ENCODE results near the gene GGN.
"Not testable (repeated sequence)": the region's sequence is repeated elsewhere in the genome, so short reads cannot be mapped to it uniquely, and the experiment has no call there.

GGN gene

GRCh38 chr19:38411041-38411712, 23.3 kb upstream of the GGN start:
- DNase-seq: no peak

- not testable (repeated sequence) for DNase-seq
Observed at GRCh38 chr19:38410407-38410806, 22.6 kb upstream of the GGN start.

DNA sequence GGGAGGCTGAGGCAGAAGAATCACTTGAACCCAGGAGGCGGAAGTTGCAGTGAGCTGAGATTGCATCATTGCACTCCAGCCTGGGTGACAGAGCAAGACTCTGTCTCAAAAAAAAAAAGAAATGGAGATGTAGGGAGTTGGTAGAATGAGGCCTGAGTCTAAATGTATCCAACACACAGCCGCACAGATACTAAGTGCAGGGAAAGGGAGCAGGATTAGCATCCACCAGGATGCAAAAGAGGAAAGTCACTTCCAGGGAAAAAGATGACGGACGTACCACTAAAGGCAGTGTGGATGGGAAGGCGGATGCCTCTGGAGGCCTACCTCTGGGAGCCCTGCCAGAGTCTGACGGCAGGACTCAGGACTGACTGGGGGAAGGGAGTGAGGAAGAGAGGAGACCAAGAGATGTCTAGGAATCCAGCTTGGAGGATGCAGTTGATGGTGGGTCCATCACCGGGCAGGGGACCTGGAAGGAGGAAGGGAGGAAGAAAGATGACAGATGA, 21.8 kb upstream of the GGN start:
- DNase-seq: no peak

- DNase-seq: no peak
Observed at GRCh38 chr19:38405276-38405675, 17.4 kb upstream of the GGN start.

DNA sequence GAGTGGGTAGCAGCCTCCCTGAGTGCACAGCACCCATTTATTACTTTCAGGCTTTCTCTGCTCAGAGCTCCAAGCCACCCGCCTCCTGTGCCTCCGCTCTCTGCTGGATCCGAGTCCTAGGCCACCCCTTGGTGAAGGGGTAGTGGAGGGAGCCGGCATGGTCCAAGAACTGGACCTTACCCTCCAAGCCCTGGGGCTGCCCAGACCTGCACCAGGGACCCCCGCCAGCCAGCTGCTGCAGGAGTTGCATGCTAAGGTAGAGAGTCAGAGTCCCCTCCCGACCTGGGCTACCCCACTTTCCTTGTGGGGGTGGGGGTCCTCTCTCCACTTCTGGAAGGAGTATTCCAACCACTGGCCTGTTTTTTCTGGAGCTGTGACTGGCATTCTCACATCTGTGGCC, 17.0 kb upstream of the GGN start:
- no peak for DNase-seq

- peak; percentile 96 for DNase-seq
Observed at GRCh38 chr19:38402967-38403674, 15.3 kb upstream of the GGN start, which contains the start of gene FAM98C. Gene FAM98C (plus strand): TSS chr19:38403093. CDS start chr19:38403154, 61 bp downstream.

DNA sequence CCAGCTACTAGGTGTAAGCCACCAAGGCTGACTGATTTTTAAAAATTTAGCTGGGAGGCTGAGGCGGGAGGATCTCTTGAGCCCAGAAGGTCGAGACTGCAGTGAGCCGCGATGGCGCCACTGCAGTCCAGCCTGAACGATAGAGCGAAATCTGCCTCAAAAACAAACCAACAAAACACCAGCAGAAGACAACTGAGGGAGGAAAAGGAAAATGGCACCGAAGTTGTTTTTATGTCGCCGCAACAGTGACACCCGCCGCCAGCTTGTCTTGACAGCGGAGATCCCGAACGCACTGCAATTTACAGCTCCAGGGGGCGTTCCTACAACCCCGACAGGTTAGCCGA, 14.8 kb upstream of the GGN start:
- no peak for DNase-seq

DNA sequence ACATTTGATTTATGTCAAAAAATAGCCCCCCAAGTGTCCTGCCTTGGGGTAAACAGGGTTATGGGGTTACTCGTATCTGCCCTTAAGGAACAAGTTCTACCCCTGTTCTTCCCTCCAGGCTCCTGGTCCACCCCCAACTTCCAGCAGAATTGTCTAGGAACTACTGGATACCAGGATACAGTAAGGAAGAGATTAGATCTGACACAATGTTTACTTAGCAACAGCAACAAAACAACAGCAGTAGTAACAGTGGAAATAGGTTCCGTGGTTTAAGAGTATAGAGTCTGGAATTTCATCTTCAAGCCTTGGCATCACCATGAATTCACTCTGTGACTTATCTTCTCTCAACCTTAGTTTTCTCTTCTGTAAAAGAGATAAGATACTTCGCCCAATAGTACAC, 13.3 kb upstream of the GGN start:
- DNase-seq: no peak

- no peak for DNase-seq
Observed at GRCh38 chr19:38400361-38400760, 12.5 kb upstream of the GGN start.

- DNase-seq: no peak
Observed at GRCh38 chr19:38399537-38399936, 11.7 kb upstream of the GGN start.

DNA sequence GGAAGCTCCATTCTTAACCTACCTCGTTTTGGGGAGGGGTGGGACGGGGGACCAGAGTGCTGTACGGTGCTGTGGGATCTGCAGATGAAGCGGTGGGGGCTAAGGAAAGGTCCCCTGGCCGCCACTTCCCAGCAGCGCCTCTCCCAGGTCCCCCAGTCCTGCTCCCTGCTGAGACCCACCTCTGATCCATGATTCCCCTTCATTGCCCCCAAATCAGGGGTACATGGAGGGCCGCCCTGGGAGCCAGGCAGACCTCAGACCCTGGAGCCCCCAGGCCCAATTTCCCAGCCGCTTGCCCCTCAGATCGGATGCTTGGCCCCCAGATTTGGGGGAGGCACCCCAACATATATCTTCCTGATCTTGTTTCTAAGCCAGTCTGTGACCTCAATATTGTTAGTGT, 11.2 kb upstream of the GGN start:
- DNase-seq: no peak

- peak; percentile 49 for DNase-seq
Observed at GRCh38 chr19:38395381-38396114, 7.7 kb upstream of the GGN start.

DNA sequence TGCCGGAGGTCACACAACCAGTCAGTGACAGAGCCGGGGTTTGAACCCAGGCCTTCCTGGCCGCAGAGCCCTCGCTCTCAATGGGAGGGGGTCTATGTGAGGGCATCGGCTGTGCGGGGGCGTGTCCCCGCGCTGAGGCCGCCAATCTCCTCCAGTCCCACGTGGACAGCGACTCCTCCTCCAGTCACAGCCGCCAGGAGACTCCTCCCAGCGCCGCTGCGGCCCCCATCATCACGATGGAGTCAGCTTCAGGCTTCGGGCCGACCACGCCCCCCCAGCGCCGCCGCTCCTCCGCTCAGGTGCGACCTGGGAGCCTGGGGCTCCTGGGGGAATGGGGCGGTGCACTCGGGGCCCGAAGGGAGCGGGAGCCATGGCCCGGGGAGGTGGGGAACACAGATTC, 6.7 kb upstream of the GGN start:
- peak; percentile 75 for DNase-seq

DNA sequence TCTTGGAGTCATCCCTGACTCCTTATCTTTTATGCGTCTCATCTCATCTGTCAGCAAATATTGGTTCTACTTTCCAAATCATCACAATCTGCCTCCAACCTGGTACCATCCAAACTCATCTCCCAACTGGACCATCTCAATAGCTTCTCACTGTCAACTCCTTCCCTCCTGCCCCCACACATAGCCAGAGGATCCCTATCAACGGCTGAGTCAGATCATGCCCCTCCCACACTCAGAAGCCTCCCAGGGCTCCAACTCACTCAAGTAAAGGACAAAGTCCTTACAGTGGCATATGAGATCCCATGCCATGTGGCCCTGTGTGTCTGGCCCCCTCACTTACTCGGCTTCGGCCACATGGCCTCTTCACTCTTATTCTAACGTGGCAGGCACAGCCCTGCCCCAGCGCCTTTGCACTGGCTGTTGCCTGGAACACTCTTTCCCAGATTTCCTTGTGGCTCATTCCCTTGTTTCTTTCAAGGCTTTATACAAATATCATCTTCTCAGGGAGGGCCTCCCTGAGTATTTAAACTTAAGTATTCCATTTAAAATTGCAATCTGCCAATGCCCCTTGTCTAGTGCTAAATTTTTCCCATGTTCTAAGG, 5.0 kb upstream of the GGN start:
- no peak for DNase-seq

DNA sequence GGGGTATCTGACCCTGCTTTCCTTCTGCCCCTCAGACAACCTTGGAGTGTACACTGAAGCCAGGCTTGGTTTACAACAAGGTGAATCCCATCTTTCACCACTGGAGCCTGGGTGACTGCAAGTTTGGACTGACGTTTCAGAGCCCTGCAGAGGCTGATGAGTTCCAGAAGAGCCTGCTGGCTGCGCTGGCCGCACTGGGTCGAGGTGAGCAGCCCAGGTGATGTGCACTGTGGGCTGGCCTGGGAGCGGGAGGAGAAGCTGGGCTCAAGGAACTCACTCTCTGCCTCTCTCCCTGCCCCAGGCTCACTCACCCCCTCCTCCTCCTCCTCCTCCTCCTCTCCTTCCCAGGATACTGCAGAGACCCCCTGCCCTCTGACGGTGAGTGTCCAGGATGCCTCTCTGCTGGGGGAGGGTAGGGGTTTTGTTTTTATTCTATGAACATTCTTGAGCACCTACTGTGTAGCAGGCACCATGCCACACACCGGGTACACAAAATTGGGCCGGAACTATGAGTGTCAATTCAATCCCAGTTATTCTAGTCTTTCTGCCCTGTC, 4.2 kb upstream of the GGN start:
- no peak for DNase-seq

DNA sequence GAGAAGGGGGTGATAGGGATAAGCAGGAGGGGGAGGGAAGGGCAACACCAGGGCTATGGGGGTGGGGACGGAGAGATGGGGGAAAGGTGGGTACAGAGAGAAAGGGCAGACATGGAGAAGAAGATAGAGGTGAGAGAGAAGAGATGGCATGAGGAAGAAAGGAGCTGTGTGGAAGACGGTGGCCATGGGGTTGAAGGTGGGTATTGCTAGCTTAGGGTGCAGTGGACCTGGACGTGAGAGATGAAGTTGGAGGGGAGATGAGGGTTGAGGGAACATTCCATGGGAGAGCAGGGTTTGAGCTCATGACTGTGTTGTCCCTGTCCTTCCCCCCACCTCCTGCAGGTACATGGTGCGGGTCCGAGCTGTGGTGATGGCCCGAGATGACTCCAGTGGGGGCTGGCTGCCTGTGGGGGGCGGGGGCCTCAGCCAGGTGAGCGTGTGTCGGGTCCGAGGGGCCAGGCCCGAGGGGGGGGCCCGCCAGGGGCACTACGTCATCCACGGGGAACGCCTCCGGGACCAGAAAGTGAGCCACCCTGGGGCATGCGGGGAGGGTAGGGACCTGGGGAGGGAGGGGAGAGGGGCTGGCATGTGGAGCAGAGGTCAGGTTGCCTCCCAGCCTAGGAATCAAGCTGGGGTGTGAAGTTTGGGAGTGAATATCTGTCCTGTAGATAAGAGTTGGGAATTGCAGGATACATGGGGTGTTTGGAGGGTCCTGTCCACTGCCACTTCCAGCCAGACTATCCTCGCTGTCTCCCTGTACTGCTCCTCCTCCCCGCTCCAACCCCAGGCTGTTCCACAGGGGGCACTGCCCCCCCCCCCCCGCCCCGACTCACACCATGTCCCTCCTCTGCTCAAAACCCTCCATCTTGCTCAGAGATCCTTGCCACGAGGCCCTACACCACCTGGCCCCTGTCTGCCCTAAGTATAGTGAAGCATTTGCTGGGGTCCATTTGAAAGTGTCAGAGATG, 2.4 kb upstream of the GGN start:
- no peak for DNase-seq

DNA sequence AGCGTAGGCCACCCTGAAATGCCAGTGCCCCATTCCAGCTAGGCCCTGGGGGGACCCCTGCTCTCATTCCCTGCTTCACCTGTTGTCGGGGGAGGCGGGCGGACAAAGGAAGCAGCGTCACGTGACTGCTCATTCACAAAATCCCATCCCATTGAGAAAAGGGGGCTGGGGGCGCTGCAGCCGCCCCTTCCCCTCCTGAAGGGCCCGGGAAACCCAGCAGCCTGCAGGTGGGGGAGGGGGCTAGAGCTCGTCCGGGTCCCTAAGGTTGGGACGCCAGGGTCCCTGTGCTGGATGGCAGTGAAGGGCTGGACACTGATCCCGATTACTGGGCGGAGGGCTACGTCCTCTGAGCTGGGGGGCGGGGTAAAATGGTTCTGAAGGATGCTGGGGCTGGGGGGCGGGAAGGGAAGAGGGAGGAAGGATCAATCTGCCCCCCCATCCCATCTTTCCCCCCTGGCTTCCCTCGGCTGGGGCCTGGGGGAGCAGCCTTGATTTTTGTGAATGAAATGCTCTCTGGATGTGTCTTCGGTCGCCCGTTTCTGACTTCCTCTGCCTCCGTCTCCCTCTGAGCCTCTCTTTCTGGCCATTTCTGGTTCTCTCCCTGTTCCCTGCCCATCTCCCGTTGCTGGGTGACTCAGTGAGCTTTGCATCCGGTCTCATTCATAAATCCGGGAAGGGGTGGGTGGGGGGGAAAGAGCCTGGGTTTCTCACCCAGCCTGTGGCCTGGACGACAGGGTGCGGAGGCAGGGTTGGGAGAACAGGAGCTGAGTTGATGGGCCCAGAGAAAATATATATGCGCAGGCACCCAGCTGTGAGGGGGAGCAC, 1.5 kb upstream of the GGN start:
- no peak for DNase-seq

GRCh38 chr19:38388349-38389100, 691 bp upstream of the GGN start, which contains the start of gene SPRED3:
Gene SPRED3 (plus strand): TSS chr19:38388697. CDS start chr19:38390303, 1,606 bp downstream.
- DNase-seq: no peak

GRCh38 chr19:38386971-38387549, 774 bp downstream of the GGN start:
- no peak for DNase-seq
